Esophagus (tissue), 2 donors: Measurements from ENCODE around the gene EXOC1. TPM values are rescaled to one million over a fixed set of nuclear protein-coding genes. Genes with fewer than 3 reads are reported as not detected.

Experiments
- polyA plus RNA-seq, 2 donors: library from polyadenylated mRNA; stranded (reverse); fragments of 200-250 nt; gene quantifications; one replicate each; pipeline ENCODE4 v1.2.3, GENCODE V29; 2013
- donor health status: healthy with polysubstance abuse.
- donor health status: Bipolar disorder and iron deficiency.

The EXOC1 gene
- polyA plus RNA-seq, 2 donors, result 25.1 to 28.9 TPM

Other genes starting within 250 kb of the EXOC1 start
- gene NMU, start 217.3 kb upstream of the EXOC1 start, polyA plus RNA-seq, result 100 to 1,000 TPM in 1 of 2 donors, 10 to 100 TPM in 1; 47.9 to 138 TPM
- not detected for gene EXOC1L, start 33.9 kb upstream of the EXOC1 start, polyA plus RNA-seq
- 1 to 10 TPM; 1.5 to 1.9 TPM for gene CEP135, start 95.3 kb downstream of the EXOC1 start, polyA plus RNA-seq